Upper lobe of left lung (tissue), 6 donors: Measurements from ENCODE around the gene CXCL5. TPM values are rescaled to one million over a fixed set of nuclear protein-coding genes. Genes with fewer than 3 reads are reported as not detected.
A peak's percentile ranks its signal among the peaks of the same experiment; 100 is the strongest.

Experiments used
- ATAC-seq, 2 donors: fragments of 200-7000 bp; cut with Tn5 transposase; one replicate each; pipeline ENCODE4 v1.9.1; 2022; ENCODE audit warnings: mild to moderate bottlenecking in 2 of 2, moderate library complexity in 2 of 2; ENCODE audit not compliant: low FRiP score in 2 of 2
- DNase-seq, 2 donors: peaks; one replicate each; pipeline ENCODE4 v3.0.0-alpha.2; 2019 to 2020
- H3K27ac ChIP-seq, 4 donors: fragments of 200-600 bp; sonication (generic); one replicate each; pipeline ENCODE4 v1.5.1; 2016 to 2019
- H3K27me3 ChIP-seq, 4 donors: fragments of 200-600 bp; sonication (generic); one replicate each; pipeline ENCODE4 v1.5.1; 2017 to 2019
- H3K36me3 ChIP-seq, 4 donors: fragments of 200-600 bp; sonication (generic); one replicate each; pipeline ENCODE4 v1.5.1; 2016 to 2019
- H3K4me1 ChIP-seq, 4 donors: fragments of 200-600 bp; sonication (generic); one replicate each; pipeline ENCODE4 v1.5.1; 2018 to 2019
- H3K4me3 ChIP-seq, 4 donors: fragments of 200-600 bp; sonication (generic); one replicate each; pipeline ENCODE4 v1.5.1; 2017 to 2019; ENCODE audit warnings: mild to moderate bottlenecking in 2 of 4, moderate library complexity in 1 of 4
- H3K9me3 ChIP-seq, 4 donors: fragments of 200-600 bp; sonication (generic); one replicate each; pipeline ENCODE4 v1.5.1; 2018 to 2019
- CTCF ChIP-seq, 6 experiments: fragments of 450-650 bp in 4 of 6; fragments of 200-600 bp in 2 of 6; sonication (generic) in 2 of 6; IDR thresholded peaks; one replicate each; pipeline ENCODE4 v1.5.1; 2016 to 2019; ENCODE audit warnings: antibody characterized with exemption in 6 of 6
- EP300 ChIP-seq, 4 donors: sonication (generic); formaldehyde crosslinking; IDR thresholded peaks; one replicate each; pipeline ENCODE4 v1.5.1; 2017; ENCODE audit warnings: antibody characterized with exemption in 4 of 4, control low read depth in 2 of 4
- POLR2A ChIP-seq, 4 donors: fragments of 450-650 bp; IDR thresholded peaks; one replicate each; pipeline ENCODE4 v1.5.1; 2016 to 2017; ENCODE audit warnings: antibody characterized with exemption in 4 of 4, mild to moderate bottlenecking in 2 of 4
- POLR2AphosphoS5 ChIP-seq, 2 donors: sonication (generic); formaldehyde crosslinking; IDR thresholded peaks; one replicate each; pipeline ENCODE4 v1.5.1; 2017; ENCODE audit warnings: antibody characterized with exemption in 2 of 2
- WGBS, 2 donors: methylation state at CpG; one replicate each; pipeline ENCODE4 v1.1.5; 2017 to 2018; 5-methylcytosine and 5-hydroxymethylcytosine counted together
- total RNA-seq, 6 donors: library from RNA; depleted of rRNA in 4 of 6; stranded (reverse); fragments of >200 nt in 4 of 6; gene quantifications; one replicate each; pipeline versions ENCODE4 v1.1.0 to v1.2.1, GENCODE V29; 2016 to 2021
- donor health status: DM: no; HTN: no; CAD: no; lungs with moderate emphysema.
- donor health status: DM: no; HTN: yes; CAD: no; lungs with severe emphysema.

The CXCL5 gene
- total RNA-seq, 6 donors from 2014 or later = 2.1 to 16.0 (median 6.7) TPM

GRCh38 chr4:73979407-73979957 is 19.0 kb downstream of the CXCL5 start:
- Histone ChIP-seq H3K27me3 (no peaks in the 10 kb centered on the region), H3K9me3 (peaks cover 0 to 6% (median 0%) of the 10 kb centered on the region in 4 donors), H3K27ac (no peak overlapping the region), H3K36me3 (no peaks in the 10 kb centered on the region), H3K4me1 (peaks cover 0 to 4% (median 2%) of the 10 kb centered on the region in 4 donors), H3K4me3 (no peak overlapping the region)
- DNase-seq (no peak), ATAC-seq (no peak)
- TF ChIP-seq POLR2A (IDR thresholded peaks at IDR 0.05) (no peak), EP300 (IDR thresholded peaks at IDR 0.05) (no peak), POLR2AphosphoS5 (IDR thresholded peaks at IDR 0.05) (no peak), CTCF (IDR thresholded peaks at IDR 0.05) (no peak)
- WGBS, 2 donors = 85 to 89% methylated on average over 3 of the region's 3 CpGs

- ATAC-seq (no peak), DNase-seq (no peak)
- H3K4me3 ChIP-seq = no peak overlapping the region
- H3K36me3 ChIP-seq = no peaks in the 10 kb centered on the region
- peaks cover 0 to 4% (median 2%) of the 10 kb centered on the region in 4 donors for H3K4me1 ChIP-seq
- no peak overlapping the region for H3K27ac ChIP-seq
- H3K9me3 ChIP-seq = peaks cover 0 to 6% (median 0%) of the 10 kb centered on the region in 4 donors
- no peaks in the 10 kb centered on the region for H3K27me3 ChIP-seq
- no peak for TF ChIP-seq POLR2A (IDR thresholded peaks at IDR 0.05)
- TF ChIP-seq EP300 (IDR thresholded peaks at IDR 0.05) = no peak
- no peak for TF ChIP-seq POLR2AphosphoS5 (IDR thresholded peaks at IDR 0.05)
- no peak for TF ChIP-seq CTCF (IDR thresholded peaks at IDR 0.05)
Observed at GRCh38 chr4:73978886-73979285, 19.6 kb downstream of the CXCL5 start.

GRCh38 chr4:73976716-73977115 is 21.8 kb downstream of the CXCL5 start:
- Histone ChIP-seq H3K4me1 (peaks cover 0 to 3% (median 1%) of the 10 kb centered on the region in 4 donors), H3K4me3 (no peak overlapping the region), H3K27me3 (no peaks in the 10 kb centered on the region), H3K27ac (no peak overlapping the region), H3K36me3 (no peaks in the 10 kb centered on the region), H3K9me3 (peaks cover 0 to 6% (median 0%) of the 10 kb centered on the region in 4 donors)
- DNase-seq (no peak), ATAC-seq (no peak)
- WGBS, 2 donors = 72 to 75% methylated on average over 4 of the region's 4 CpGs
- TF ChIP-seq POLR2AphosphoS5 (IDR thresholded peaks at IDR 0.05) (no peak), EP300 (IDR thresholded peaks at IDR 0.05) (no peak), POLR2A (IDR thresholded peaks at IDR 0.05) (no peak), CTCF (IDR thresholded peaks at IDR 0.05) (no peak)

- Histone ChIP-seq H3K4me1 (no peaks in the 10 kb centered on the region), H3K27me3 (no peaks in the 10 kb centered on the region), H3K9me3 (peaks cover 0 to 6% (median 0%) of the 10 kb centered on the region in 4 donors), H3K36me3 (no peaks in the 10 kb centered on the region), H3K4me3 (no peak overlapping the region), H3K27ac (no peak overlapping the region)
- 89 to 100% methylated on average over 1 to 2 of the region's 2 CpGs for WGBS, 2 donors
- ATAC-seq (peak; percentile 37 to 39), DNase-seq (no peak)
- no peak for TF ChIP-seq EP300 (IDR thresholded peaks at IDR 0.05)
- no peak for TF ChIP-seq POLR2A (IDR thresholded peaks at IDR 0.05)
- TF ChIP-seq CTCF (IDR thresholded peaks at IDR 0.05) = no peak
- no peak for TF ChIP-seq POLR2AphosphoS5 (IDR thresholded peaks at IDR 0.05)
Observed at GRCh38 chr4:73976217-73976616, 22.3 kb downstream of the CXCL5 start.

GRCh38 chr4:73974352-73974751 is 24.1 kb downstream of the CXCL5 start:
- no peak for TF ChIP-seq EP300 (IDR thresholded peaks at IDR 0.05)
- no peak for TF ChIP-seq POLR2AphosphoS5 (IDR thresholded peaks at IDR 0.05)
- TF ChIP-seq CTCF (IDR thresholded peaks at IDR 0.05) = no peak
- no peak for TF ChIP-seq POLR2A (IDR thresholded peaks at IDR 0.05)
- ATAC-seq = no peak
- DNase-seq = no peak

More at GRCh38 chr4:73974352-73974751, 24.1 kb downstream of the CXCL5 start:
- H3K27ac ChIP-seq = no peak overlapping the region
- H3K36me3 ChIP-seq = no peaks in the 10 kb centered on the region
- no peak overlapping the region for H3K4me3 ChIP-seq
- no peaks in the 10 kb centered on the region for H3K4me1 ChIP-seq
- H3K27me3 ChIP-seq = no peaks in the 10 kb centered on the region
- H3K9me3 ChIP-seq = peaks cover 0 to 10% (median 0%) of the 10 kb centered on the region in 4 donors
